Gastrocnemius medialis (tissue), 4 donors: Measurements from ENCODE around the gene PPFIBP2.

Experiments
- POLR2A ChIP-seq, 2 donors: fragments of 450-650 bp; IDR thresholded peaks; one replicate each; pipeline ENCODE4 v1.6.1; 2017; ENCODE audit warnings: antibody characterized with exemption in 2 of 2, mild to moderate bottlenecking in 2 of 2, moderate library complexity in 2 of 2
- TF ChIP-seq, protein P1 (sequence below), 5 experiments: fragments of 450-650 bp in 3 of 5; fragments of 200-600 bp in 2 of 5; sonication (generic) in 2 of 5; IDR thresholded peaks in 4 of 5; conservative IDR thresholded peaks in 1 of 5; 1 replicate in 4 of 5; 2 replicates in 1 of 5; pipeline ENCODE4 v1.5.1; 2016 to 2019; ENCODE audit warnings: antibody characterized with exemption in 5 of 5, mild to moderate bottlenecking in 3 of 5, moderate library complexity in 3 of 5

DNA sequence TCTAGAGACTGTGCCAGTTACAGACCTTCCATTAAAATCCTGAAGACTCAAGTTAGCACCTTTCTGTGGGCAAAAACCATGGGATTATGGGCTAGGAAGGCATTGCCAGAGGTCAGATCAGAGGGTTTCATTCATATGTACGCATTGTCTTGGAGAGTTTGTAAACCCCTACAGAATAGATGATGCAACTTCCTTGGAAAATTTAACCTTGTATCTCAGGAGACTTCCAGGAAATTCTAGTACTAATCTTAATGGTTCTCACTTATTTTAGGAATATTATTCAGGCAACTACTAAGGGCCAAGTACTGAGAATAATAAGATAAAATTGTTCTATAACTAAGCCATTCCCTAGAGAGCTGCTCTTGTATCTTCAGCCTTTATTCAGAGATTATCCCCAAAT is 21.5 kb upstream of the PPFIBP2 start:
- TF ChIP-seq, protein P1, sequence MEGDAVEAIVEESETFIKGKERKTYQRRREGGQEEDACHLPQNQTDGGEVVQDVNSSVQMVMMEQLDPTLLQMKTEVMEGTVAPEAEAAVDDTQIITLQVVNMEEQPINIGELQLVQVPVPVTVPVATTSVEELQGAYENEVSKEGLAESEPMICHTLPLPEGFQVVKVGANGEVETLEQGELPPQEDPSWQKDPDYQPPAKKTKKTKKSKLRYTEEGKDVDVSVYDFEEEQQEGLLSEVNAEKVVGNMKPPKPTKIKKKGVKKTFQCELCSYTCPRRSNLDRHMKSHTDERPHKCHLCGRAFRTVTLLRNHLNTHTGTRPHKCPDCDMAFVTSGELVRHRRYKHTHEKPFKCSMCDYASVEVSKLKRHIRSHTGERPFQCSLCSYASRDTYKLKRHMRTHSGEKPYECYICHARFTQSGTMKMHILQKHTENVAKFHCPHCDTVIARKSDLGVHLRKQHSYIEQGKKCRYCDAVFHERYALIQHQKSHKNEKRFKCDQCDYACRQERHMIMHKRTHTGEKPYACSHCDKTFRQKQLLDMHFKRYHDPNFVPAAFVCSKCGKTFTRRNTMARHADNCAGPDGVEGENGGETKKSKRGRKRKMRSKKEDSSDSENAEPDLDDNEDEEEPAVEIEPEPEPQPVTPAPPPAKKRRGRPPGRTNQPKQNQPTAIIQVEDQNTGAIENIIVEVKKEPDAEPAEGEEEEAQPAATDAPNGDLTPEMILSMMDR (IDR thresholded peaks at IDR 0.05 in 4 of 5, conservative IDR thresholded peaks at IDR 0.05 in 1 of 5): no peak
- no peak for TF ChIP-seq POLR2A (IDR thresholded peaks at IDR 0.05)
